SK-N-MC (cell line): ENCODE data around the gene GIPC3.

Experiments used
- EZH2 ChIP-seq: fragments of 200-600 bp; sonication (generic); IDR thresholded peaks from one replicate; pipeline ENCODE4 v1.6.1; 2017; ENCODE audit warnings: antibody characterized with exemption
- FOXP2 ChIP-seq: optimal IDR thresholded peaks from 2 replicates; pipeline ENCODE3; 2011; ENCODE audit warnings: mild to moderate bottlenecking, moderate library complexity; ENCODE audit not compliant: insufficient read depth; ENCODE audit errors: extremely low read length, control extremely low read depth
- POLR2AphosphoS5 ChIP-seq: IDR thresholded peaks from 2 replicates; pipeline ENCODE4 v1.6.1; 2012; ENCODE audit warnings: mild to moderate bottlenecking, low read depth, low read length, borderline replicate concordance

DNA sequence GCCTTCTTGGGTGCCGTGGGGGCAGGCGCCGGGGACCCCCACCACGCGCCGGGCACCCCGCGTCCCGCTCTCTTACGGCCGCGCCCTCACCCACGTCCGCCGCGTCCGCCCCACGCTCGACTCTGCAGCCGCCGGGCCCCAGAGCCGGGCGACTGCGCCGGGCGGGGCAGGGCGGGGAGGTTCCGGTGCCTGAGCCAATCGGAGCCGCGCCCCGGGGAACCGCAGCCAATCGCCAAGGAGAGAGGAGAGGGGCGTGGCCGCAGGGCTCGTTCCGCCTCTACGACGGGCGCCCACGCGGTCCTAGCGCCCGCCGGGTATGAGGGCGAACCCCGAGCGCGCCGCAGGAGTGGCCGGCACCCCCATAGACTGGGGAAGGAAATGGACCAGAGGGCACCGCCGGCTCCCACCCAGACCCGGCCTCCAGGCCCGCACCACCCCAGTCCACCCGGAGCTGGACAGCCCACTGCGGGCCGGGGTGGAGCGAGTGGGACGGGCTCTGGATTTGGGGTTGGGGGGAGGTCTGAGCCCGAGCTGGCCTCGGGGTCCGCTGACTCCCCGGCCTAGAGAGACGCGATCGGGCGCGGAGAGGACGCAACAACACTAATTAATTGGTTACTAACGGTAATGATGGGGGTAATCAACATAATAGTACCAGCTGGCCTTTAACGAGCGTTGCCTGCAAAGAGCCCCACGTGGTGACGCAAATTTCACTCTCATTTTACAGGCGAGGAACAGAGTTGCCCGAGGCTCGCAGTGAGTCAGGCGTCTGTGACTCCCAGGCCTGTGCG is 27.6 kb upstream of the GIPC3 start, which contains the start of gene MFSD12:
- TF ChIP-seq EZH2, result no peak
- TF ChIP-seq POLR2AphosphoS5, result peak; percentile 53; the same call in 1 of the 2 replicates
- TF ChIP-seq FOXP2, result peak; percentile 20
